HG03378 (cell line): ENCODE results near the gene CDC42EP5.
"Not testable (repeated sequence)": the region's sequence is repeated elsewhere in the genome, so short reads cannot be mapped to it uniquely, and the experiment has no call there.

Source experiments
- ATAC-seq: cut with Tn5 transposase; IDR thresholded peaks from one replicate; pipeline ENCODE4 v1.9.1; 2021; ENCODE audit warnings: mild to moderate bottlenecking, moderate library complexity; ENCODE audit not compliant: unreplicated experiment

CDC42EP5 gene

DNA sequence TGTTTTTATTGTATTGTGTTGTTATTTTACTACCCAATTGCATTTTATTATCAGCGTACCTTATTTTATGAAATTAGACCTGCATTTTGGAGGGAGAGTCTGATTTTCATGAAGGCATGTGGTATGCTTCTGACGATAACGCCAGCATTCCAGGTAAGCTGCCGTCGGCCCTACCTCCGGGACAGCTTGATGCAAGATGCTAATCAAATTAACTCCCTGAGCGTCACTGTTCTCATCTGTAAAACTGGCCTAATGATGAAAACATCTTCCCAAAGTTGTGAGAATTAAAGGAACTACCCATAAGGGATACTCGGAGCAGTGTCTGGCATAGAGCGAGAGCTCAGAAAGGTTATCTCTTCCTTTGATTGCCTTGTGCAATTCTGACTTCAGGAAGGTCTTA lies 16.7 kb upstream of the CDC42EP5 start:
- ATAC-seq: no peak

- no peak for ATAC-seq
Observed at GRCh38 chr19:54489341-54489740, 16.2 kb upstream of the CDC42EP5 start.

DNA sequence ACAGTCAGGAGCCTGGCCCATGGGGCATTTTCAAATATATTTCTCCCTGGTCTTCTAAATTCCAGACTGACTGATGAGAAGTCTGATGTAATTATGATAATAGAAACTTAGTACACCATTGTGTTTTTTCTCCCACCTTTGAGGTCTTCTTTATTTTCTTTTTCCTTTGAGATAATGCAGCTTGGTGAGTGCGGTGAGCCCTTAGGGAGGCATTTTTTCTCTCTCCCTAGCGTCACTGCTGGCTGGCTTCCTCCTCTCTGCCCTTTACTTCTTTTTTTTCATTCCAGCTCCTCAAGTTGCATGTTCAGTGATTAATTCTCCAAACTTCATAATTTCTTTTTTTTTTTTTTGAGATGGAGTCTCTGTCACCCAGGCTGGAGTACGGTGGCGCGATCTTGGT lies 12.8 kb upstream of the CDC42EP5 start:
- ATAC-seq: no peak

- no peak for ATAC-seq
Observed at GRCh38 chr19:54484451-54484850, 11.4 kb upstream of the CDC42EP5 start.

GRCh38 chr19:54482889-54483288 lies 9.8 kb upstream of the CDC42EP5 start:
- ATAC-seq: no peak

GRCh38 chr19:54481326-54481930 lies 8.3 kb upstream of the CDC42EP5 start:
- ATAC-seq: no peak

DNA sequence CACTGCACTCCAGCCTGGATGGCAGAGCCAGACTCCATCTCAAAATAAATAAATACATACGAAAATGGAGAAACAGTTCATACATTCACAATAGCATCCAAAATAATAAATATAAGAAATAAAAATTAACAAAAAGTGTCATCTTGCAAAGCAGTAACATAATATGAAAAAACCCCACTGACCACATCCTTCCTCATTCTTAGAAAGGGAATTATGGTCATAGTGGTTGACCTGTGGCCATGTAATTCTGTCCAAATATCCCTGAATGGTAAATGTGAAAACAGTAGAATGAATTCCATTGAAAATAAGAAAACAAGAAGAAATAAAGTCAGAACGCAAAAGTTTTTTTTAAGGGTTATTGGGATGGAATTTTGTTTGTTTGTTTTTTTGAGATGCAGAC lies 7.0 kb upstream of the CDC42EP5 start:
- no peak for ATAC-seq

- no peak for ATAC-seq
Observed at GRCh38 chr19:54478677-54479266, 5.7 kb upstream of the CDC42EP5 start.

DNA sequence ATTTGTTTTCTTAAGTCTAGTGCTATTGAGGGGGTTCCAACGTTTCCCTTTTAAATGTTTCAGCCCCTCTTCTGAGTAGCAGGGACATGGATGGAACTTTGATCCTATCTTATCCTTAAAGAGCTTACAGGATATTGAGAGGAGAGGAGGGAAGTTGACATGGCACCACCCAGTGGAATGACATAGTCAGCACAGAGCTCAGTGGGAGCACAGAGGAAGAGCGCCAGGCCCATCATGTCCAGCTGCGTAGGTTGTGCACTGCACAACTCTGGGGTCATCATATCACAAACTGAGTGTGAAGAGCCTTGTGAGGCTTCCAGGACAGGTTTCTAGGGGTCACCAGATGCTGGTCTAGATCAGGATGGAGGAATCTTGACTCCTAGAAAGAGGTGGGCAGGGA lies 4.6 kb upstream of the CDC42EP5 start:
- ATAC-seq: no peak

DNA sequence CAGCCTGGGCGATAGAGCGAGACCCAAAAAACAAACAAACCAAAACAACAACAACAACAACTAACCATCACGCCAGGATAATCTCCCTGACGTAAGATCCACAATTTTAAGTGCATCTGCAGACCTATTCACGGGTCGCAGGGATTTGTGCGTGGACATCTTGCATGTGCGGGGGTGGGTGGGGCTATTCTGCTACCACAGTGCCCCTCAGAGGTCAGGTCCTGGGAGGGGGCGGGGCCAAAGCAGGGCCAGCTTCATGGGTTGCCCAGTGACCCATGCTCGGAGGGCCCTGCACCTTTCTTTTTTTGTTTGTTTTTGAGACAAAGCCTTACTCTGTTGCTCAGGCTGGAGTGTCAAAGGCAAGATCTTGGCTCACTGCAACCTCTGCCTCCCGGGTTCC lies 2.6 kb upstream of the CDC42EP5 start:
- no peak for ATAC-seq

DNA sequence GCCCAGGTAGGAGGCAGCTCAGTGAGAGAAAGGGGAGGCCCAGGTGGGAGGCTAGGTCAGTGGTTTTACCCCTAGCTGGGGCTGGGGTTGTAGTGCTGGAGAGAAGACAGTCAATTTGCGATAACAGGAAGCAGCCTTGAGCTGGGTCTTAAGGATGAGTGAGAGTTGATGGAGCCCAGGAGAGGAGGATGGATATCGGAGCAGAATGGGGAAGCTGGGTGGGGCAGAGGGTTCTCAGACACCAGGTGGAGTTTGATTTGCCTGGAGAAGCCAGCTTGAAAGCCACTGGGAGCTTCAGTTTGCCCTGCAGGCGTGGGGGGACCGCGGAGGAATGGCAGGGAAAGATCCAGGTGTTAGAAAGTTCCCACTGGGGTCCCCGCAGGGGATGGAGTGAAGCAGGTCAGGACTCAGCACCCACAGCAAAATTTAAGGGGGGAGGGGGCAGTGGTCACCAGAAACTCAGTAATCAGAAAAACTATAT lies 836 bp upstream of the CDC42EP5 start:
- ATAC-seq: no peak

DNA sequence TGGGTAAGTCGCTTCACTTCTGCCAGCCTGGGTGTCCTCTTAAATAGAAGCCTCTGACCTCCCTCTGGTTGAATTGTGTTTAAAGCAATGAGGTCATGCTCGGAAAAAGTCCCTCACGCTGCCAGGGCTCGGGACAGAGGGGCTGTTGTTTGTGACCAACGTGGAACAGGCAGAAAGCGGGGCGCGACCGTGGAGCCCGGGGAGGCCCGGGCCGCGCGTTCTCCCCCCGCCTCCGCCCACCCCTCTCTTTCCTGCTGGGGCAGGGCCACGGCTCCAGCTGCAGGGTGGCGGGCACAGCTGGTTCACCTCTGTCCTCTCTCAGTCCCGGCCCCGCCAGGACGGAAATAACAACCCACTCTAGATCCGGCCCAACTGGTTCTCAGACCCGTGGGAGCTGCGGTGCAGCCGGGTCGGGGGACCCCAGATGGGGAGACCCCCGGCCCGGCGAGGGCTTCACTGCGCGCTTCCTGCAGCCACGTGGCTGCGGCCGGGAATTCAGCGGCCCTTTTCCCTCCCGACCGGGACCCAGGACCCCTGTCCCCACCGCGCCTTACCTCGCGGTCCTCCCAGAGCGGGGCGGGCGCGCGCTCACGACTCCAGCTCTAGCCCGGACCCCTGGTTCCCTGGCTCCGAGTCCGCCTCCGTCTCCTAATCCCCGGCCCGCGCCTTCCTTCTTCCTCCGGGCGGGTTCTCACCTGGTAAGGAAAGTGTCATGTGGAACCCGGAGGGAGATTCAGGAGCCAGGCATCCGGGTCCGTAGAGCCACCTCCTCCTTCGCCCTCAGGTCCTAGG lies 1.9 kb downstream of the CDC42EP5 start:
- ATAC-seq: no peak

DNA sequence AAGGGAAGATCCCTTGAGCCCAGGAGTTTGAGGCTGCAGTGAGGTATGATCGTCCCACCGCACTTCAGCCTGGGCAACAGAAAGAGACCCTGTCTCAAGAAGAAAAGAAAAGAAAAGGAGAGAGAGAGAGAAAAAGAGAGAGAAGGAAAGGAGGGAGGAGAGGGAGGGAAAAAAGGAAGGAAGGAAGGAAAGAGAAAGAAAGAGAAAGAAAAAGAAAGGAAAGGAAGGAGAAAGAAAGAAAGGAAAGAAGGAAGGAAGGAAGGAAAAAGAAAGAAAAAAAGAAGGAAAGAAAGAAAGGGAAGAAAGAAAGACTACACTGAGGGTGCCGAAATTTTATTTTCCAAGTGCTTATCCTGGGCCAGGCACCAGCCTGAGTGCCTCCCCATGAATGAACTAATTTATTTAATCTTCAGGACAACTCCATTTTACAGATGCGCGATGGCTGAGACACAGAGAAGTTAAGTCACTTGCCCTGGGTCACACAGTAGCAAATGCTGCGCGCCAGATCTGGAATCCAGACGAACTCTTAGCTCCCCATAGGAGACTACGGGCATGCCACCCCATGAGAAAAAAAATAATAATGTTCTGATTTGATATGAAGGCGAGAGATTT lies 2.7 kb downstream of the CDC42EP5 start:
- ATAC-seq: no peak

DNA sequence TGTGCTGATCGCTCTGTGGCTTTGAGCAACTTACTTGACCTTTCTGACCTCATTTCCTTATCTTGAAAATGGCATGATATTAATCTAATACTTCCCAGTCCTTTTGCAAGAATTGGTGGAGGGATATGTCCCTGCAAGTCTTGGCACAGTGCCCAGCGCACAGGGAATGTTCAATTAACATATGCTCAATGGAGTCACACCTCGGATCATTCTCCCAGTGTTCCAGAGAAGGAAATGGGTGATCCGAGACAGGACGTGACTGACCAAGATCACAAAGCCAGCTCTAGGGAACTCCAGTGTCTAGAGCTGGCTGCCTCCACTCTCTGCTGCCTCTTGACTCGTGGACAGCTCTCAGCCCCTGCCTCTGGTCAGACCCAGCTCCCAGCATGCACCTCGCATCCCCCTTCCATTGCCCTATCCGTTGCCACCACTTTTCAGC lies 3.6 kb downstream of the CDC42EP5 start:
- no peak for ATAC-seq

GRCh38 chr19:54466110-54466480 lies 7.0 kb downstream of the CDC42EP5 start:
- not testable (repeated sequence) for ATAC-seq

DNA sequence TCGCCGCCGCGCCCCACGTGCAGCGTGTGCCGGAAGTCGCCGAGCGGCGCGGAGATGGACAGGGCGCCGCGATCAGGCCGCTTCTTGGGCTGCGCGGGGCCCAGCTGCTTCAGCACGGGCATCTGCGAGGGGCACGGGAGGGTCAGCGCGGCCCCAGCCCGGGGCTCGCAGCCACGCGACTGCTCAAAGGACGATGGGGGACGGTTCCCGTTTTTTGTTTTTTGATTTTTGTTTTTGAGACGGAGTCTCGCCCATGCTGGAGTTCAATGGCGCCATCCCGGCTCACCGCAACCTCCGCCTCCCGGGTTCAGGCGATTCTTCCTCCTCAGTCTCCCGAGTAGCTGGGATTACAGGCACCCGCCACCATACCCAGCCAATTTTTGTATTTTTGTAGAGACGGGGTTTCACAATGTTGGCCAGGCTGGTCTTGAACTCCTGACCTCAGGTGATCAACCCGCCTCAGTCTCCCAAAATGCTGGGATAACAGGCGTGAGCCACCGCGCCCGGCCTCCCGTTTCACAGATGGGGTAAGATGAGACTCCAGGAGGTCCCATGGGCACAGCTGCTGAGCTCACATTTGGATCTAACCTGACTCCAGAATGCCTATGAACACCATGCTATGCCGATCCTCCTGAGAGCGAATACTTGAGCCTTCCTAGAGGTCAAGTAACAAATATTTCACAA lies 7.5 kb downstream of the CDC42EP5 start:
- ATAC-seq: no peak

GRCh38 chr19:54464630-54465425 lies 8.3 kb downstream of the CDC42EP5 start:
- peak; percentile 24 for ATAC-seq

GRCh38 chr19:54464044-54464629 lies 9.0 kb downstream of the CDC42EP5 start:
- peak; percentile 52 for ATAC-seq

GRCh38 chr19:54463531-54464043 lies 9.5 kb downstream of the CDC42EP5 start, which contains the start of gene LENG9:
Gene LENG9, minus strand, starts transcription at chr19:54463778. Its CDS starts 252 bp downstream, at chr19:54463526.
- peak; percentile 53 for ATAC-seq
